C4-2B (cell line): ENCODE data around the gene IZUMO4.
A peak's percentile ranks its signal among the peaks of the same experiment; 100 is the strongest.

Experiments
- CTCF ChIP-seq: fragments of 450-650 bp; conservative IDR thresholded peaks from 2 replicates; pipeline ENCODE4 v1.5.1; 2017; ENCODE audit warnings: mild to moderate bottlenecking
- ZFX ChIP-seq: fragments of 450-650 bp; IDR thresholded peaks from 2 replicates; pipeline ENCODE4 v1.6.1; 2017

- TF ChIP-seq CTCF: no peak; the same call in 1 of the 2 replicates
- peak; percentile 36; the same call in 1 of the 2 replicates for TF ChIP-seq ZFX
Observed at GRCh38 chr19:2096034-2096479, 658 bp upstream of the IZUMO4 start, which contains the start of gene MOB3A.
